H1 (cell line): ENCODE results near the gene MZF1. TPM values are rescaled to one million over a fixed set of nuclear protein-coding genes. Genes with fewer than 3 reads are reported as not detected.

ENCODE experiments used
- CTCF ChIA-PET: fragments of 300-600 bp; sonication (Branson Sonifier 250); formaldehyde crosslinking; loops from one replicate; lab custom pipeline; 2021; ENCODE audit not compliant: partially characterized antibody; lab: Charles Lee
- POLR2A ChIA-PET: fragments of 300-600 bp; sonication (Branson Sonifier 250); formaldehyde crosslinking; loops from one replicate; lab custom pipeline; 2021; ENCODE audit warnings: inconsistent platforms; ENCODE audit not compliant: partially characterized antibody; lab: Charles Lee
- DNase-seq, 2 experiments: peaks; one replicate each; pipeline versions ENCODE4 v3.0.0 to v3.0.0-alpha.2; 2010 to 2022; ENCODE audit warnings: low spot score in 2 of 2, low read depth in 1 of 2, mixed read lengths in 1 of 2
- FAIRE-seq: peaks from 2 replicates; lab custom pipeline; 2011; peaks lifted over from hg19 to GRCh38; lab: Jason Lieb, UNC
- H2AFZ ChIP-seq: 2 replicates; pipeline ENCODE4 v1.8.1; 2012; ENCODE audit warnings: low read length, inconsistent platforms
- H2AK5ac ChIP-seq: 2 replicates; pipeline ENCODE4 v1.6.1; 2013; ENCODE audit warnings: low read depth, low read length
- H2BK120ac ChIP-seq: replicated peaks from 2 replicates; pipeline ENCODE3; 2013; ENCODE audit warnings: low read depth, low read length, inconsistent platforms
- H2BK12ac ChIP-seq: 2 replicates; pipeline ENCODE4 v1.6.1; 2013; ENCODE audit warnings: low read depth, low read length
- H2BK15ac ChIP-seq: 2 replicates; pipeline ENCODE4 v1.6.1; 2013; ENCODE audit warnings: low read length
- H2BK20ac ChIP-seq: 2 replicates; pipeline ENCODE4 v1.6.1; 2013; ENCODE audit warnings: low read length
- H2BK5ac ChIP-seq: 2 replicates; pipeline ENCODE4 v1.6.1; 2013; ENCODE audit warnings: low read depth, low read length
- H3K14ac ChIP-seq: 2 replicates; pipeline ENCODE4 v1.6.1; 2013; ENCODE audit warnings: inconsistent platforms; ENCODE audit not compliant: insufficient read length
- H3K18ac ChIP-seq: 2 replicates; pipeline ENCODE4 v1.6.1; 2013; ENCODE audit warnings: low read length; ENCODE audit errors: extremely low read depth
- H3K23ac ChIP-seq: 2 replicates; pipeline ENCODE4 v1.6.1; 2013; ENCODE audit warnings: inconsistent platforms; ENCODE audit not compliant: insufficient read length
- H3K23me2 ChIP-seq: 2 replicates; pipeline ENCODE4 v1.6.1; 2013; ENCODE audit warnings: low read depth, low read length
- H3K27ac ChIP-seq: 2 replicates; pipeline ENCODE4 v1.6.1; 2011; ENCODE audit warnings: low read depth, low read length, inconsistent platforms
- H3K27me3 ChIP-seq, 4 experiments: replicated peaks in 1 of 4; 1 replicate in 1 of 4; 2 replicates in 3 of 4; pipeline versions ENCODE4 v1.6.1 to v1.8.1; 2011 to 2013; ENCODE audit warnings: low read length in 3 of 4, mild to moderate bottlenecking in 3 of 4, inconsistent platforms in 2 of 4, mixed read lengths in 2 of 4, moderate library complexity in 1 of 4; ENCODE audit not compliant: control insufficient read depth in 3 of 4, insufficient read depth in 3 of 4; ENCODE audit errors: extremely low read depth in 1 of 4
- H3K36me3 ChIP-seq, 4 experiments: 2 replicates each; pipeline versions ENCODE4 v1.6.1 to v1.8.1; 2011 to 2013; ENCODE audit warnings: mild to moderate bottlenecking in 4 of 4, low read length in 3 of 4, moderate library complexity in 2 of 4, control low read depth in 1 of 4, inconsistent platforms in 1 of 4; ENCODE audit not compliant: insufficient read depth in 4 of 4, control insufficient read depth in 2 of 4
- H3K4ac ChIP-seq: replicated peaks from 2 replicates; pipeline ENCODE3; 2013; ENCODE audit warnings: low read length, low read depth, mixed read lengths, inconsistent platforms; ENCODE audit not compliant: insufficient read length
- H3K4me1 ChIP-seq, 4 experiments: replicated peaks in 1 of 4; 1 replicate in 1 of 4; 2 replicates in 3 of 4; pipeline versions ENCODE4 v1.6.1 to v1.8.1; 2011 to 2013; ENCODE audit warnings: low read length in 3 of 4, inconsistent platforms in 2 of 4, mixed read lengths in 1 of 4; ENCODE audit not compliant: insufficient read depth in 4 of 4, control insufficient read depth in 3 of 4
- H3K4me2 ChIP-seq, 2 experiments: 2 replicates each; pipeline versions ENCODE4 v1.6.1 to v1.8.1; 2011 to 2013; ENCODE audit warnings: low read depth in 2 of 2, low read length in 2 of 2, control low read depth in 1 of 2, inconsistent platforms in 1 of 2, mild to moderate bottlenecking in 1 of 2; ENCODE audit not compliant: insufficient read depth in 1 of 2
- H3K4me3 ChIP-seq, 4 experiments: fragments of 200-600, 300-600 bp in 1 of 4; sonication (generic), shearing (Covaris generic), sonication (Bioruptor Twin) in 1 of 4; 2 replicates each; pipeline versions ENCODE4 v1.5.1 to v1.8.1; 2011 to 2016; ENCODE audit warnings: low read length in 4 of 4, low read depth in 3 of 4, control low read depth in 2 of 4, inconsistent platforms in 2 of 4, mild to moderate bottlenecking in 2 of 4, mixed read lengths in 1 of 4, moderate library complexity in 1 of 4; ENCODE audit not compliant: insufficient read depth in 2 of 4; ENCODE audit errors: extremely low read depth in 1 of 4
- H3K56ac ChIP-seq: replicated peaks from 2 replicates; pipeline ENCODE3; 2013; ENCODE audit warnings: low read depth, mild to moderate bottlenecking, mixed read lengths, low read length, inconsistent platforms; ENCODE audit not compliant: insufficient read length
- H3K79me1 ChIP-seq: 2 replicates; pipeline ENCODE4 v1.6.1; 2013; ENCODE audit warnings: low read depth, low read length, control low read depth
- H3K79me2 ChIP-seq, 2 experiments: 2 replicates each; pipeline versions ENCODE4 v1.6.1 to v1.8.1; 2012 to 2013; ENCODE audit warnings: low read length in 2 of 2, mild to moderate bottlenecking in 2 of 2, inconsistent platforms in 1 of 2; ENCODE audit not compliant: insufficient read depth in 2 of 2, control insufficient read depth in 1 of 2
- H3K9ac ChIP-seq, 4 experiments: replicated peaks in 1 of 4; 1 replicate in 1 of 4; 2 replicates in 3 of 4; pipeline versions ENCODE4 v1.6.1 to v1.8.1; 2011 to 2013; ENCODE audit warnings: low read depth in 3 of 4, low read length in 3 of 4, control low read depth in 2 of 4, mild to moderate bottlenecking in 2 of 4, moderate library complexity in 2 of 4, inconsistent platforms in 1 of 4; ENCODE audit errors: extremely low read depth in 1 of 4
- H3K9me3 ChIP-seq, 2 experiments: 2 replicates each; pipeline versions ENCODE4 v1.6.1 to v1.8.1; 2012 to 2013; ENCODE audit warnings: mild to moderate bottlenecking in 2 of 2, moderate library complexity in 2 of 2, control low read depth in 1 of 2, inconsistent platforms in 1 of 2, low read depth in 1 of 2, low read length in 1 of 2, mixed read lengths in 1 of 2; ENCODE audit not compliant: insufficient read depth in 2 of 2
- H4K20me1 ChIP-seq, 2 experiments: replicated peaks in 1 of 2; 2 replicates each; pipeline versions ENCODE3 to v1.8.1; 2011 to 2013; ENCODE audit warnings: inconsistent platforms in 2 of 2, low read length in 2 of 2, mild to moderate bottlenecking in 1 of 2; ENCODE audit not compliant: insufficient read depth in 2 of 2, control insufficient read depth in 1 of 2
- H4K5ac ChIP-seq: 2 replicates; pipeline ENCODE4 v1.6.1; 2013; ENCODE audit warnings: low read length, low read depth, mixed read lengths, inconsistent platforms; ENCODE audit not compliant: insufficient read length
- H4K8ac ChIP-seq: 2 replicates; pipeline ENCODE4 v1.8.0; 2013; ENCODE audit warnings: mild to moderate bottlenecking, moderate library complexity, low read length, inconsistent platforms; ENCODE audit not compliant: insufficient read depth; ENCODE audit errors: extremely low read depth
- H4K91ac ChIP-seq: replicated peaks from 2 replicates; pipeline ENCODE3; 2013; ENCODE audit warnings: low read length, mixed read lengths, inconsistent platforms; ENCODE audit not compliant: insufficient read length
- BACH1 ChIP-seq: IDR thresholded peaks from 2 replicates; pipeline ENCODE4 v1.6.1; 2012; ENCODE audit warnings: low read length, improper control_type of control experiment
- CREB1 ChIP-seq: IDR thresholded peaks from 2 replicates; pipeline ENCODE4 v1.6.1; 2012; ENCODE audit warnings: inconsistent platforms
- FOSL1 ChIP-seq: IDR thresholded peaks from 2 replicates; pipeline ENCODE4 v1.6.1; 2011; ENCODE audit warnings: mild to moderate bottlenecking, low read depth, low read length, moderate library complexity; ENCODE audit not compliant: insufficient read depth
- HDAC6 ChIP-seq: IDR thresholded peaks from one replicate; pipeline ENCODE4 v1.7.1; 2012; ENCODE audit warnings: low read depth, mild to moderate bottlenecking, inconsistent platforms, low read length, moderate library complexity
- RAD21 ChIP-seq, 2 experiments: IDR thresholded peaks in 1 of 2; conservative IDR thresholded peaks in 1 of 2; 2 replicates each; pipeline ENCODE4 v1.6.1; 2011; ENCODE audit warnings: low read depth in 2 of 2, low read length in 2 of 2, improper control_type of control experiment in 1 of 2, inconsistent platforms in 1 of 2, mild to moderate bottlenecking in 1 of 2, moderate library complexity in 1 of 2
- RBBP5 ChIP-seq: IDR thresholded peaks from 2 replicates; pipeline ENCODE4 v1.7.1; 2012; ENCODE audit warnings: low read depth, mild to moderate bottlenecking, inconsistent platforms, low read length, moderate library complexity, borderline replicate concordance
- RFX5 ChIP-seq: IDR thresholded peaks from 2 replicates; pipeline ENCODE4 v1.6.1; 2011; ENCODE audit warnings: low read depth, low read length, improper control_type of control experiment, borderline replicate concordance
- SAP30 ChIP-seq: fragments of 300-600 bp; sonication (generic); IDR thresholded peaks from 2 replicates; pipeline ENCODE4 v1.7.1; 2012; ENCODE audit warnings: low read length, moderate library complexity, mild to moderate bottlenecking, inconsistent platforms; ENCODE audit not compliant: insufficient read depth, insufficient replicate concordance
- SP1 ChIP-seq: IDR thresholded peaks from 2 replicates; pipeline ENCODE4 v1.6.1; 2011; ENCODE audit warnings: low read depth, low read length
- TCF12 ChIP-seq: IDR thresholded peaks from 2 replicates; pipeline ENCODE4 v1.6.1; 2011; ENCODE audit warnings: low read depth, mild to moderate bottlenecking, low read length
- WGBS, 2 experiments: shearing (Covaris generic) in 1 of 2; methylation state at CpG; one replicate each; pipeline versions ENCODE4 v1.1.6 to v1.1.7; 2013 to 2015; ENCODE audit warnings: low lambda C conversion rate in 2 of 2, mixed read lengths in 2 of 2, inconsistent platforms in 1 of 2, low coverage in 1 of 2, missing lambda C conversion rate in 1 of 2; ENCODE audit not compliant: insufficient replicate concordance in 2 of 2, insufficient coverage in 1 of 2, insufficient read length in 1 of 2; ENCODE audit errors: extremely low coverage in 1 of 2, missing lambda C conversion rate in 1 of 2; 5-methylcytosine and 5-hydroxymethylcytosine counted together
- polyA plus RNA-seq, 7 experiments: library from polyadenylated mRNA; depleted of rRNA in 3 of 7; stranded (reverse) in 5 of 7; unstranded in 2 of 7; fragments of >200 nt in 5 of 7; fragments of 200-250 nt in 2 of 7; gene quantifications; 1 replicate in 5 of 7; 2 replicates in 1 of 7; 4 replicates in 1 of 7; pipeline versions ENCODE4 v1.2.1 to v1.2.3, GENCODE V29; 2011 to 2013; ENCODE audit warnings: missing spikeins in 2 of 7, mixed read lengths in 2 of 7
- total RNA-seq: library from RNA; stranded (reverse); fragmentation: NEBNext Ultra II Directional; extraction: Animal tissue kit (Norgen Biotek cat#: 25700); gene quantifications from 2 replicates; pipeline ENCODE4 v1.2.1, GENCODE V29; 2021

MZF1 gene
- total and polyA plus RNA-seq, 2 of the 8 experiments (the other 6 are each of a cell fraction or from before 2014, with no cell fraction given): 15.2 to 25.0 TPM

DNA sequence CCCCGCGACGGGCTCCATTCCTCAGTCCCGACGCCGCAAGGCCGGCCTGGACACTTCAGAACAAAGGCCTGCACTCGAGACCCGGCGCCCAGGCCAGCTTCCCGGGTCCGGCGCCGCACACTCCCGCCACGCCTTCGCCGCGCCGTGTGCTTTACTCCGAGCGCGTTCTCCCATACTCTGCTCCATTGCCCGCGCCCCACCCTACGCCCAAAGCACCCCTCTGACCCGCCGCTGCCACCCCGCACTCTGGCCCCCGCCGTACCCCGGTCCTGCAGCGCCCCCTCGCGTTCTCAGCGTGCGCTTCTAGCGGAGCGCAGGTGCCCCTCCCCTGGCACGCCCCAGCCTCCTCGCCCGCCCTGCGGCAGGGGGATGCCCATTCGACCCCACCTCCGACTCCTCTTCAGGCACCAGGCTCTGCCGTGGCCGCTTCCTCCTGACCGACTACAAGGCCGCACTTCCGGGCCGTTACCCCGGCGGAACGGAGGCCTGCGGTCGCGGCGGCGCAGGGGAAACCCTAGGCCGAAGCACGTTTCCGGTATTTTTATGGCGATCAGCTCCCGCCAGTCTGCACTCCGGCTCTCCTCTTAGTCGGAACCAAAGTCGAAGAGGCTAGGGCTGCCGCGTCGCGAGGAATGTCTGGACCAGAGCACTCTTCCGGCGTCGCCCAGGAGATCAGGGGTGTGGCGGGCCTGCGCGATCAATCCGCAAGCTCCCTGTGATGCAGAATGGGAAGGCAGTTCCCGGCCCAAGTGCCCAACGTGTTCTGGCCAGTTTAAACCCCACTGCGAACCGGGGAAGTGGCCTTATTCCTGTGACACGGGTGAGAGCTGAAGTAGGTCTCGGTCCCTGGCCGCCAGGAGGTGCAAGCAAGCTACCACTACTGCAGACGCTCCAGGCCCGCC, 53.5 kb downstream of the MZF1 start, which contains the start of gene ZBTB45:
Gene ZBTB45 (minus strand): TSS at position 456 of the 902 bp plus-strand sequence. CDS start 2,137 bp downstream, outside the sequence.
- peak within 1 kb of the TSS; percentile 91 for H3K27ac ChIP-seq
- 1% methylated on average over 65 of the region's 87 CpGs; no CpG with 5 or more reads in 1 of the 2 experiments for WGBS, 2 experiments
- H4K8ac ChIP-seq: peak within 1 kb of the TSS; percentile 96
- no peak for FAIRE-seq
- peak within 1 kb of the TSS; percentile 68; the same call in 1 of the 2 replicates for H2BK12ac ChIP-seq
- H2AFZ ChIP-seq: peak within 1 kb of the TSS; percentile 18; the same call in 1 of the 2 replicates
- H3K23me2 ChIP-seq: peaks cover 8% of the 10 kb centered on the region
- ChIA-PET POLR2A (interaction anchor here (0.6 to 21.3 kb wide), 33 partner anchors 9 to 193 kb away, joined by 3 to 650 read pairs (median 4); partner anchors contain the start of genes CHMP2A, RPS5, TRIM28 and UBE2M), CTCF (interaction anchor here (0.6 to 5.2 kb wide), 45 partner anchors 9 to 1425 kb away, joined by 3 to 35 read pairs (median 4); partner anchors contain the start of genes CHMP2A, TRIM28, UBE2M and ZNF324B)
- H4K5ac ChIP-seq: peak within 1 kb of the TSS; percentile 67
- peaks cover 0 to 15% of the 10 kb centered on the region in 2 experiments; a peak in 1 of 4 replicates for H3K79me2 ChIP-seq
- H3K79me1 ChIP-seq: peaks cover 3% of the 10 kb centered on the region
- H2BK20ac ChIP-seq: no peak within 1 kb of the TSS
- H3K23ac ChIP-seq: no peak within 1 kb of the TSS
- peak within 1 kb of the TSS; percentile 54 to 87 (median 70) for H3K4me3 ChIP-seq
- peak within 1 kb of the TSS; percentile 79 to 90 (median 87) for H3K9ac ChIP-seq
- H2BK15ac ChIP-seq: 0 out of 2 replicates have a peak within 1 kb of the TSS, but pooled peaks have one; percentile 88
- peak within 1 kb of the TSS; percentile 54 for H3K56ac ChIP-seq
- H2BK5ac ChIP-seq: peak within 1 kb of the TSS; percentile 89
- H3K18ac ChIP-seq: peak within 1 kb of the TSS; percentile 93
- peak within 1 kb of the TSS; percentile 10 for H3K4ac ChIP-seq
- peak within 1 kb of the TSS; percentile 80 for H4K91ac ChIP-seq
- peak; percentile 91 to 96 for DNase-seq
- 0 out of 2 replicates have a peak within 1 kb of the TSS, but pooled peaks have one; percentile 86 for H2AK5ac ChIP-seq
- H2BK120ac ChIP-seq: no peak within 1 kb of the TSS
- H3K36me3 ChIP-seq: peaks cover 0 to 9% (median 2%) of the 10 kb centered on the region in 4 experiments; a peak in 2 of 8 replicates
- H3K14ac ChIP-seq: no peak within 1 kb of the TSS
- H3K9me3 ChIP-seq: no peaks in the 10 kb centered on the region
- peak within 1 kb of the TSS; percentile 67 to 85 for H3K4me2 ChIP-seq
- peaks cover 0 to 29% (median 16%) of the 10 kb centered on the region in 4 experiments; a peak in 6 of 7 replicates for H3K4me1 ChIP-seq
- no peaks in the 10 kb centered on the region; a peak in 1 of 7 replicates for H3K27me3 ChIP-seq
- H4K20me1 ChIP-seq: peaks cover 2 to 9% of the 10 kb centered on the region in 2 experiments
- TF ChIP-seq BACH1 (peak; percentile 43; the same call in 1 of the 2 replicates), RFX5 (no peak), TCF12 (no peak), SAP30 (peak; percentile 33), RBBP5 (peak; percentile 76), CREB1 (peak; percentile 78), SP1 (peak; percentile 80; the same call in 1 of the 2 replicates), RAD21 (IDR thresholded peaks at IDR 0.05 in 1 of 2, conservative IDR thresholded peaks at IDR 0.05 in 1 of 2; ENCODE audit: low read depth in 2 of 2, low read length in 2 of 2) (peak; percentile 78 to 79), FOSL1 (no peak), HDAC6 (no peak)
